Effector memory CD8-positive, alpha-beta T cell (primary cell): ENCODE measurements around the gene KCNJ4.
"Not testable (repeated sequence)": the region's sequence is repeated elsewhere in the genome, so short reads cannot be mapped to it uniquely, and the experiment has no call there.

Source experiments
- ATAC-seq: fragments of 150-1000 bp; cut with Tn5 transposase; replicated peaks from 2 replicates; pipeline ENCODE4 v1.10.0; 2021; ENCODE audit warnings: mild to moderate bottlenecking, moderate library complexity
- DNase-seq, 3 experiments: peaks; one replicate each; pipeline ENCODE4 v3.0.0; 2021
- H3K27ac Mint-ChIP-seq, 2 donors: one replicate each; pipeline ENCODE4 v1.8.0; 2022; ENCODE audit warnings: mild to moderate bottlenecking in 2 of 2, mixed read lengths in 2 of 2, moderate library complexity in 2 of 2
- H3K27me3 Mint-ChIP-seq, 2 donors: one replicate each; pipeline ENCODE4 v1.8.0; 2022; ENCODE audit warnings: mixed read lengths in 2 of 2
- H3K36me3 Mint-ChIP-seq: one replicate; pipeline ENCODE4 v1.8.0; 2022; ENCODE audit warnings: mild to moderate bottlenecking, moderate library complexity, mixed read lengths; ENCODE audit not compliant: insufficient read depth
- H3K4me1 Mint-ChIP-seq, 2 donors: one replicate each; pipeline ENCODE4 v1.8.0; 2022; ENCODE audit warnings: low read depth in 2 of 2, mixed read lengths in 2 of 2
- H3K4me3 Mint-ChIP-seq, 2 donors: one replicate each; pipeline ENCODE4 v1.8.0; 2022; ENCODE audit warnings: mild to moderate bottlenecking in 2 of 2, mixed read lengths in 2 of 2, moderate library complexity in 2 of 2
- H3K9me3 Mint-ChIP-seq, 2 donors: one replicate each; pipeline ENCODE4 v1.8.0; 2022; ENCODE audit warnings: mixed read lengths in 2 of 2

The KCNJ4 gene

GRCh38 chr22:38484244-38484643 is 29.2 kb upstream of the KCNJ4 start:
- no peaks in the 10 kb centered on the region for H3K9me3 Mint-ChIP-seq
- H3K4me1 Mint-ChIP-seq = peaks cover 9 to 30% of the 10 kb centered on the region in 2 donors
- H3K27me3 Mint-ChIP-seq = no peaks in the 10 kb centered on the region
- no peak overlapping the region for H3K4me3 Mint-ChIP-seq
- DNase-seq (no peak), ATAC-seq (no peak)
- peak overlapping the region; percentile 54 to 79 for H3K27ac Mint-ChIP-seq
- H3K36me3 Mint-ChIP-seq = peaks cover 89% of the 10 kb centered on the region

GRCh38 chr22:38482662-38483308 is 27.8 kb upstream of the KCNJ4 start:
- H3K36me3 Mint-ChIP-seq = peaks cover 75% of the 10 kb centered on the region
- no peaks in the 10 kb centered on the region for H3K9me3 Mint-ChIP-seq
- no peaks in the 10 kb centered on the region for H3K27me3 Mint-ChIP-seq
- peak overlapping the region in 1 of 2 donors; percentile 23 for H3K27ac Mint-ChIP-seq
- no peak for ATAC-seq
- peaks cover 6 to 25% of the 10 kb centered on the region in 2 donors for H3K4me1 Mint-ChIP-seq
- no peak for DNase-seq
- H3K4me3 Mint-ChIP-seq = no peak overlapping the region

GRCh38 chr22:38481871-38482332 is 26.9 kb upstream of the KCNJ4 start:
- no peak for ATAC-seq
- H3K4me1 Mint-ChIP-seq = peaks cover 5 to 23% of the 10 kb centered on the region in 2 donors
- no peaks in the 10 kb centered on the region for H3K27me3 Mint-ChIP-seq
- H3K4me3 Mint-ChIP-seq = no peak overlapping the region
- H3K9me3 Mint-ChIP-seq = no peaks in the 10 kb centered on the region
- DNase-seq = no peak
- peak overlapping the region in 1 of 2 donors; percentile 69 for H3K27ac Mint-ChIP-seq
- peaks cover 66% of the 10 kb centered on the region for H3K36me3 Mint-ChIP-seq

GRCh38 chr22:38481162-38481870 is 26.3 kb upstream of the KCNJ4 start:
- H3K27me3 Mint-ChIP-seq = no peaks in the 10 kb centered on the region
- peaks cover 5 to 19% of the 10 kb centered on the region in 2 donors for H3K4me1 Mint-ChIP-seq
- no peaks in the 10 kb centered on the region for H3K9me3 Mint-ChIP-seq
- H3K27ac Mint-ChIP-seq = peak overlapping the region; percentile 69 to 91
- H3K4me3 Mint-ChIP-seq = no peak overlapping the region
- DNase-seq (no peak), ATAC-seq (no peak)
- H3K36me3 Mint-ChIP-seq = peaks cover 61% of the 10 kb centered on the region

GRCh38 chr22:38479096-38479837 is 24.3 kb upstream of the KCNJ4 start:
- peak overlapping the region in 1 of 2 donors; percentile 46 for H3K27ac Mint-ChIP-seq

GRCh38 chr22:38477585-38477984 is 22.6 kb upstream of the KCNJ4 start:
- DNase-seq (no peak), ATAC-seq (no peak)
- H3K4me1 Mint-ChIP-seq = peaks cover 2 to 6% of the 10 kb centered on the region in 2 donors
- H3K27ac Mint-ChIP-seq = peak overlapping the region in 1 of 2 donors; percentile 55
- H3K36me3 Mint-ChIP-seq = peaks cover 32% of the 10 kb centered on the region
- H3K27me3 Mint-ChIP-seq = no peaks in the 10 kb centered on the region
- H3K4me3 Mint-ChIP-seq = no peak overlapping the region
- no peaks in the 10 kb centered on the region for H3K9me3 Mint-ChIP-seq

More at GRCh38 chr22:38479096-38479837, 24.3 kb upstream of the KCNJ4 start:
- peaks cover 44% of the 10 kb centered on the region for H3K36me3 Mint-ChIP-seq
- no peak for ATAC-seq
- DNase-seq = no peak
- H3K27me3 Mint-ChIP-seq = no peaks in the 10 kb centered on the region
- H3K4me1 Mint-ChIP-seq = peaks cover 3 to 12% of the 10 kb centered on the region in 2 donors
- H3K4me3 Mint-ChIP-seq = no peak overlapping the region
- no peaks in the 10 kb centered on the region for H3K9me3 Mint-ChIP-seq

- no peak overlapping the region for H3K4me3 Mint-ChIP-seq
- peaks cover 6% of the 10 kb centered on the region for H3K36me3 Mint-ChIP-seq
- H3K27ac Mint-ChIP-seq = no peak overlapping the region
- DNase-seq = no peak
- peaks cover 4 to 7% of the 10 kb centered on the region in 2 donors for H3K27me3 Mint-ChIP-seq
- no peaks in the 10 kb centered on the region for H3K9me3 Mint-ChIP-seq
- no peaks in the 10 kb centered on the region for H3K4me1 Mint-ChIP-seq
- no peak for ATAC-seq
These were observed 19.1 kb upstream of the KCNJ4 start for GRCh38 chr22:38474003-38474607.

- DNase-seq (no peak), ATAC-seq (no peak)
- Mint-ChIP-seq H3K4me3 (no peak overlapping the region), H3K4me1 (peaks cover 7 to 8% of the 10 kb centered on the region in 2 donors), H3K27ac (no peak overlapping the region), H3K9me3 (no peaks in the 10 kb centered on the region), H3K36me3 (peaks cover 10% of the 10 kb centered on the region), H3K27me3 (peaks cover 23 to 26% of the 10 kb centered on the region in 2 donors)
These were observed 16.2 kb upstream of the KCNJ4 start for GRCh38 chr22:38471237-38471636.

GRCh38 chr22:38470179-38470578 is 15.2 kb upstream of the KCNJ4 start:
- not testable (repeated sequence) for DNase-seq, H3K4me1 Mint-ChIP-seq, H3K36me3 Mint-ChIP-seq, H3K27ac Mint-ChIP-seq, ATAC-seq, H3K9me3 Mint-ChIP-seq
- Mint-ChIP-seq H3K4me3 (peak overlapping the region in 1 of 2 donors; percentile 31), H3K27me3 (peaks cover 23 to 37% of the 10 kb centered on the region in 2 donors)

GRCh38 chr22:38469306-38469781 is 14.3 kb upstream of the KCNJ4 start:
- no peak for DNase-seq
- H3K4me1 Mint-ChIP-seq = peaks cover 7 to 8% of the 10 kb centered on the region in 2 donors
- H3K36me3 Mint-ChIP-seq = peaks cover 8% of the 10 kb centered on the region
- H3K9me3 Mint-ChIP-seq = no peaks in the 10 kb centered on the region
- no peak overlapping the region for H3K27ac Mint-ChIP-seq
- no peak overlapping the region for H3K4me3 Mint-ChIP-seq
- peaks cover 23 to 40% of the 10 kb centered on the region in 2 donors for H3K27me3 Mint-ChIP-seq
- ATAC-seq = no peak

- peak overlapping the region; percentile 43 to 62 for H3K4me3 Mint-ChIP-seq
- ATAC-seq (no peak), DNase-seq (no peak)
- no peak overlapping the region for H3K27ac Mint-ChIP-seq
- H3K9me3 Mint-ChIP-seq = no peaks in the 10 kb centered on the region
- H3K36me3 Mint-ChIP-seq = peaks cover 5% of the 10 kb centered on the region
- peaks cover 28 to 46% of the 10 kb centered on the region in 2 donors for H3K27me3 Mint-ChIP-seq
- H3K4me1 Mint-ChIP-seq = peaks cover 7 to 8% of the 10 kb centered on the region in 2 donors
These were observed 13.7 kb upstream of the KCNJ4 start for GRCh38 chr22:38468443-38469305.

- peak in 2 of 3 experiments; percentile 22 to 35 for DNase-seq
These were observed 13.0 kb upstream of the KCNJ4 start, which contains the start of gene KDELR3 for GRCh38 chr22:38467904-38468442. Gene KDELR3 (plus strand): TSS chr22:38468096. CDS start chr22:38468234, 138 bp downstream.

More at GRCh38 chr22:38467904-38468442, 13.0 kb upstream of the KCNJ4 start, which contains the start of gene KDELR3:
- H3K27me3 Mint-ChIP-seq = peaks cover 35 to 53% of the 10 kb centered on the region in 2 donors
- H3K4me1 Mint-ChIP-seq = peaks cover 7 to 8% of the 10 kb centered on the region in 2 donors
- H3K9me3 Mint-ChIP-seq = no peaks in the 10 kb centered on the region
- ATAC-seq = peak; percentile 89
- peak within 1 kb of the TSS; percentile 82 to 83 for H3K4me3 Mint-ChIP-seq
- peak within 1 kb of the TSS; percentile 42 to 70 for H3K27ac Mint-ChIP-seq
- peaks cover 5% of the 10 kb centered on the region for H3K36me3 Mint-ChIP-seq
